Neural crest cell (in vitro differentiated cells): ENCODE results near the gene PRKCA. TPM values are rescaled to one million over a fixed set of nuclear protein-coding genes. Genes with fewer than 3 reads are reported as not detected.

Experiments used
- DNase-seq: peaks from one replicate; pipeline ENCODE4 v3.0.0; 2021; ENCODE audit warnings: low read depth, mixed read lengths, low spot score
- H3K27ac Mint-ChIP-seq: one replicate; pipeline ENCODE4 v1.8.0; 2021; ENCODE audit warnings: mild to moderate bottlenecking, mixed read lengths; ENCODE audit not compliant: unreplicated experiment
- H3K27me3 Mint-ChIP-seq: 2 replicates; pipeline ENCODE4 v1.8.0; 2021; ENCODE audit warnings: low read depth, mild to moderate bottlenecking, mixed read lengths
- H3K36me3 Mint-ChIP-seq: 2 replicates; pipeline ENCODE4 v1.8.0; 2021; ENCODE audit warnings: low read depth, mild to moderate bottlenecking, mixed read lengths
- H3K4me1 Mint-ChIP-seq: 2 replicates; pipeline ENCODE4 v1.8.0; 2021; ENCODE audit warnings: mixed read lengths
- H3K4me3 Mint-ChIP-seq: one replicate; pipeline ENCODE4 v1.8.0; 2021; ENCODE audit warnings: mild to moderate bottlenecking, mixed read lengths
- H3K9me3 Mint-ChIP-seq: 2 replicates; pipeline ENCODE4 v1.8.0; 2021; ENCODE audit warnings: mixed read lengths
- total RNA-seq: library from RNA; stranded (reverse); gene quantifications from 2 replicates; pipeline ENCODE4 v1.2.1, GENCODE V29; 2021
- TF ChIP-seq, protein P1 (sequence below): fragments of 200-600 bp; sonication (generic); conservative IDR thresholded peaks from 2 replicates; pipeline ENCODE4 v1.5.0; 2021; ENCODE audit warnings: antibody characterized with exemption, mild to moderate bottlenecking

PRKCA gene
- total RNA-seq, 1 donor from 2014 or later: 22.7 TPM

- Mint-ChIP-seq H3K27me3 (no peaks in the 10 kb centered on the region), H3K9me3 (no peaks in the 10 kb centered on the region), H3K4me3 (no peak overlapping the region), H3K27ac (no peak overlapping the region), H3K36me3 (no peaks in the 10 kb centered on the region), H3K4me1 (peaks cover 36% of the 10 kb centered on the region)
- no peak for DNase-seq
- TF ChIP-seq, protein P1, sequence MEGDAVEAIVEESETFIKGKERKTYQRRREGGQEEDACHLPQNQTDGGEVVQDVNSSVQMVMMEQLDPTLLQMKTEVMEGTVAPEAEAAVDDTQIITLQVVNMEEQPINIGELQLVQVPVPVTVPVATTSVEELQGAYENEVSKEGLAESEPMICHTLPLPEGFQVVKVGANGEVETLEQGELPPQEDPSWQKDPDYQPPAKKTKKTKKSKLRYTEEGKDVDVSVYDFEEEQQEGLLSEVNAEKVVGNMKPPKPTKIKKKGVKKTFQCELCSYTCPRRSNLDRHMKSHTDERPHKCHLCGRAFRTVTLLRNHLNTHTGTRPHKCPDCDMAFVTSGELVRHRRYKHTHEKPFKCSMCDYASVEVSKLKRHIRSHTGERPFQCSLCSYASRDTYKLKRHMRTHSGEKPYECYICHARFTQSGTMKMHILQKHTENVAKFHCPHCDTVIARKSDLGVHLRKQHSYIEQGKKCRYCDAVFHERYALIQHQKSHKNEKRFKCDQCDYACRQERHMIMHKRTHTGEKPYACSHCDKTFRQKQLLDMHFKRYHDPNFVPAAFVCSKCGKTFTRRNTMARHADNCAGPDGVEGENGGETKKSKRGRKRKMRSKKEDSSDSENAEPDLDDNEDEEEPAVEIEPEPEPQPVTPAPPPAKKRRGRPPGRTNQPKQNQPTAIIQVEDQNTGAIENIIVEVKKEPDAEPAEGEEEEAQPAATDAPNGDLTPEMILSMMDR: no peak
These were observed 216.7 kb downstream of the PRKCA start for GRCh38 chr17:66519154-66519553.

- Mint-ChIP-seq H3K27ac (no peak overlapping the region), H3K4me1 (peaks cover 35% of the 10 kb centered on the region), H3K9me3 (no peaks in the 10 kb centered on the region), H3K27me3 (no peaks in the 10 kb centered on the region), H3K36me3 (no peaks in the 10 kb centered on the region), H3K4me3 (no peak overlapping the region)
- TF ChIP-seq, protein P1: no peak
- DNase-seq: no peak
These were observed 218.6 kb downstream of the PRKCA start for GRCh38 chr17:66520999-66521398.

DNA sequence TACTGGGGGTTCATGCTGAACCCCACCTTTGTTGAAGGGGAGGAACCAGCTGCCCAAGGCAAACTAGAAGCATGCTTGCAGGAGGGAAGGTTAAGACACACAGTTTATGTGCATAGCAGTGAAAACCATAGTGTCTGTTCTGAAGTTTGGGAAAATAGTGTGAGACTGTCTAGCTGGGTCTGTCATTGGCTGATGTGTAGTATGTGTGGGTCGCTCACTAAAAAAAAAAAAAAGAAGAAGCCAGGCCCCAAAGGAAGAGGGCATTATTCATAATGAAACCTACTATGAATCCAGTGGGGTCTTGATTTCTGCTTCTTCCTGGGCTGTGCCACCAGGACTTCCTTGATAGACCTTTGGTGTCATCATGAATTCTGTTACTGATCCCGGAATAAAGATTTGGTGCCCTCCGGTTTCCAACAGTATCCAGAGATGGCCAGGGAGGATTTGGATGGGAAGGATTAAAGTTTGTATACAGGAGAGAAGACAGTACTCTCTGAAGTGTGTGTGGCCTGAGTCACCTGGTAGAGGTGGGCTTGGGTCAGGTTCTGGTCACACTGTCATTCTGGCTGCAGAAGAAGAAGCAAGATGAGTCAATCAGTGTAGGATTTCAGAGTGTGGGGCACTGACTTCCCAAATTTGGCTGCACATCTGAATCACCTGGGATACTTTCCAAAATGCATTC is 220.3 kb downstream of the PRKCA start:
- TF ChIP-seq, protein P1: no peak
- Mint-ChIP-seq H3K4me3 (no peak overlapping the region), H3K27me3 (no peaks in the 10 kb centered on the region), H3K36me3 (no peaks in the 10 kb centered on the region), H3K27ac (no peak overlapping the region), H3K4me1 (peaks cover 37% of the 10 kb centered on the region), H3K9me3 (no peaks in the 10 kb centered on the region)
- no peak for DNase-seq

DNA sequence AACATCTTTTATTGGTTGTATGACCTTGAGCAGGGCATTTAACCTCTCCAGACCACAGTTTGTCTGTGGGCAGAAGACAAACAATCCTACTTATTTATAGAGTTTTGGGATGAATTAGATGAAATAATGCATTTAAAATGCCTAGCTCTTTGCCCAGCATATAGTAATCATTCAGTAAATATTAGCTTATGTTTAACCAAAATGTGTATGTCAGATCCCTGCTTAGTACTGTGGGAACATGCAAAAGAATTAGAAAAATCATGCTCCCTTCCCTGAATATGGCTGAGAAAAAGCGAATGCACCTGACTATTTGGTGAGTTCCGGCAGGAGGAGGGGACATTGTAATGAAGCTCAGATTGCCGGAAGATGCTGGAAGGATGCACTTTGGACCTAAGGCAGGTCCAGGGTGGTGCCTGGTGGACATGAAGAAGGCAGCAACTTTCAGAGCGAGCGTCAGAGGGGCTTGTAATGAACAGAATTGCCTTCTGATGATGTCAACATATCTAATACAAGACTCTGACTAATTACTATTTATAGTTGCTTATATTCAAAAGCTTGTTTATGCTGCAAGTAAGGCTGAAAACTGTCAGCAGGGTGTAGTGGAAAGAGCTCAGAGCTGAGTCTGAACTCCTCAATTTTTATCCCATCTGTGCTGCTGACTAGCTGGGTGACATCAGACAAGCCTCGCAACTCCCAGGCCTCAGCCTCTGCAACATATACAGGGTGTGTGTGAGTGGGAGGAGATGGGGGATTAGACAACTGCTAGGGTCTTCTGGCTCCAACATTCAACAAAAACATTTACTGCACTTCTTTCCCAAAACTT is 221.2 kb downstream of the PRKCA start:
- Mint-ChIP-seq H3K4me1 (peaks cover 31% of the 10 kb centered on the region), H3K4me3 (no peak overlapping the region), H3K36me3 (no peaks in the 10 kb centered on the region), H3K27ac (no peak overlapping the region), H3K9me3 (no peaks in the 10 kb centered on the region), H3K27me3 (no peaks in the 10 kb centered on the region)
- TF ChIP-seq, protein P1: no peak
- DNase-seq: no peak

- TF ChIP-seq, protein P1: no peak
- no peaks in the 10 kb centered on the region for H3K9me3 Mint-ChIP-seq
- no peaks in the 10 kb centered on the region for H3K27me3 Mint-ChIP-seq
- peaks cover 25% of the 10 kb centered on the region for H3K4me1 Mint-ChIP-seq
- no peaks in the 10 kb centered on the region for H3K36me3 Mint-ChIP-seq
- DNase-seq: no peak
- no peak overlapping the region for H3K4me3 Mint-ChIP-seq
- H3K27ac Mint-ChIP-seq: no peak overlapping the region
These were observed 222.5 kb downstream of the PRKCA start for GRCh38 chr17:66524877-66525276.
